Lung (tissue), 12 donors: ENCODE data around the gene C10orf67. TPM values are rescaled to one million over a fixed set of nuclear protein-coding genes. Genes with fewer than 3 reads are reported as not detected.
A peak's percentile ranks its signal among the peaks of the same experiment; 100 is the strongest.
"Not testable (repeated sequence)": the region's sequence is repeated elsewhere in the genome, so short reads cannot be mapped to it uniquely, and the experiment has no call there.

Source experiments
- ATAC-seq: fragments of 200-7000 bp; cut with Tn5 transposase; one replicate; pipeline ENCODE4 v1.9.1; 2020; ENCODE audit warnings: moderate number of reproducible peaks; ENCODE audit not compliant: insufficient read depth, low FRiP score
- DNase-seq, 3 donors: peaks; one replicate each; pipeline ENCODE4 v3.0.0-alpha.2; 2013 to 2017
- H3K27ac ChIP-seq, 2 donors: one replicate each; pipeline ENCODE4 v1.5.1; 2013; ENCODE audit warnings: mild to moderate bottlenecking in 2 of 2, moderate library complexity in 2 of 2, control low read depth in 1 of 2, inconsistent platforms in 1 of 2, low read depth in 1 of 2, low read length in 1 of 2
- H3K27me3 ChIP-seq, 3 donors: one replicate each; pipeline ENCODE4 v1.5.1; 2013; ENCODE audit warnings: low read length in 2 of 3; ENCODE audit not compliant: control insufficient read depth in 3 of 3, insufficient read depth in 3 of 3
- H3K36me3 ChIP-seq, 4 donors: one replicate each; pipeline ENCODE4 v1.5.1; 2013; ENCODE audit warnings: low read length in 4 of 4, mild to moderate bottlenecking in 1 of 4, moderate library complexity in 1 of 4; ENCODE audit not compliant: control insufficient read depth in 4 of 4, insufficient read depth in 4 of 4
- H3K4me1 ChIP-seq, 5 donors: one replicate each; pipeline ENCODE4 v1.5.1; 2013; ENCODE audit warnings: low read length in 5 of 5, mild to moderate bottlenecking in 2 of 5, moderate library complexity in 1 of 5; ENCODE audit not compliant: control insufficient read depth in 5 of 5, insufficient read depth in 5 of 5
- H3K4me3 ChIP-seq: one replicate; pipeline ENCODE4 v1.5.1; 2013; ENCODE audit warnings: mild to moderate bottlenecking, control low read depth, moderate library complexity
- H3K9ac ChIP-seq, 2 donors: one replicate each; pipeline ENCODE4 v1.5.1; 2013; ENCODE audit warnings: low read length in 2 of 2, control low read depth in 1 of 2; ENCODE audit not compliant: insufficient read depth in 1 of 2
- H3K9me3 ChIP-seq, 4 donors: one replicate each; pipeline ENCODE4 v1.5.1; 2013; ENCODE audit warnings: low read length in 3 of 4, mild to moderate bottlenecking in 1 of 4, moderate library complexity in 1 of 4; ENCODE audit not compliant: control insufficient read depth in 4 of 4, insufficient read depth in 3 of 4
- CTCF ChIP-seq: IDR thresholded peaks from 2 replicates; pipeline ENCODE4 v1.5.1; 2012; ENCODE audit warnings: mild to moderate bottlenecking; ENCODE audit errors: control extremely low read depth, extremely low read depth
- WGBS, 2 donors: extraction: QIAGEN DNeasy Blood & Tissue Kit; methylation state at CpG; one replicate each; pipeline ENCODE4 v1.1.7; 2013; 5-methylcytosine and 5-hydroxymethylcytosine counted together
- polyA plus RNA-seq, 2 donors: library from polyadenylated mRNA; stranded (reverse); fragments of 200-250 nt; gene quantifications; one replicate each; pipeline ENCODE4 v1.2.1, GENCODE V29; 2013
- total RNA-seq, 2 donors: library from RNA; depleted of rRNA in 1 of 2; stranded (reverse); fragments of >200 nt in 1 of 2; gene quantifications; one replicate each; pipeline ENCODE4 v1.2.1, GENCODE V29; 2014 to 2021
- donor health status: control.
- donor health status: control.
- donor health status: Bipolar disorder and iron deficiency.
- donor health status: healthy.
- donor health status: DM: yes; HTN: yes; CAD: no.

Gene C10orf67
- total and polyA plus RNA-seq, 4 donors: 0.33 to 2.3 (median 0.91) TPM

GRCh38 chr10:23262928-23263327, 81.7 kb downstream of the C10orf67 start:
- DNase-seq (no peak), ATAC-seq (no peak)
- H3K27ac ChIP-seq: no peak overlapping the region
- WGBS, 2 donors: 86 to 92% methylated on average over 2 of the region's 2 CpGs
- peaks cover 0 to 2% (median 0%) of the 10 kb centered on the region in 4 donors for H3K9me3 ChIP-seq
- no peak overlapping the region for H3K4me3 ChIP-seq
- TF ChIP-seq CTCF: no peak
- no peaks in the 10 kb centered on the region for H3K4me1 ChIP-seq
- no peak overlapping the region for H3K9ac ChIP-seq
- no peaks in the 10 kb centered on the region for H3K36me3 ChIP-seq
- peaks cover 0 to 10% (median 0%) of the 10 kb centered on the region in 3 donors for H3K27me3 ChIP-seq

GRCh38 chr10:23258516-23258915, 86.1 kb downstream of the C10orf67 start:
- no peak for ATAC-seq
- Histone ChIP-seq H3K4me1 (no peaks in the 10 kb centered on the region), H3K9ac (no peak overlapping the region), H3K27me3 (peaks cover 0 to 6% (median 0%) of the 10 kb centered on the region in 3 donors), H3K36me3 (no peaks in the 10 kb centered on the region), H3K27ac (no peak overlapping the region), H3K9me3 (peaks cover 0 to 2% (median 0%) of the 10 kb centered on the region in 4 donors), H3K4me3 (no peak overlapping the region)
- no peak for DNase-seq
- 82 to 83% methylated on average over 2 of the region's 2 CpGs for WGBS, 2 donors
- TF ChIP-seq CTCF: no peak

- WGBS, 2 donors: 33 to 67% methylated on average over 2 of the region's 2 CpGs
- Histone ChIP-seq H3K4me1 (no peaks in the 10 kb centered on the region), H3K27me3 (no peaks in the 10 kb centered on the region), H3K4me3 (no peak overlapping the region), H3K27ac (no peak overlapping the region), H3K9ac (no peak overlapping the region), H3K9me3 (no peaks in the 10 kb centered on the region), H3K36me3 (no peaks in the 10 kb centered on the region)
- ATAC-seq (no peak), DNase-seq (peak in 1 of 3 donors; percentile 3)
- TF ChIP-seq CTCF: no peak
Measured at GRCh38 chr10:23253780-23254179, 90.8 kb downstream of the C10orf67 start.

- not testable (repeated sequence) for H3K4me3 ChIP-seq, H3K9ac ChIP-seq, H3K27ac ChIP-seq, ATAC-seq, H3K36me3 ChIP-seq, H3K9me3 ChIP-seq, H3K27me3 ChIP-seq, DNase-seq, H3K4me1 ChIP-seq
- 89 to 97% methylated on average over 4 of the region's 4 CpGs for WGBS, 2 donors
Measured at GRCh38 chr10:23252859-23253258, 91.7 kb downstream of the C10orf67 start.

- 72 to 77% methylated on average over 1 of the region's 1 CpG for WGBS, 2 donors
- H3K36me3 ChIP-seq, H3K4me3 ChIP-seq, H3K9me3 ChIP-seq, DNase-seq, H3K9ac ChIP-seq, H3K27me3 ChIP-seq, H3K4me1 ChIP-seq, H3K27ac ChIP-seq, ATAC-seq: not testable (repeated sequence)
Measured at GRCh38 chr10:23241779-23242178, 102.8 kb downstream of the C10orf67 start.
